B cell (primary cell): ENCODE results near the gene IMMP2L. TPM values are rescaled to one million over a fixed set of nuclear protein-coding genes. Genes with fewer than 3 reads are reported as not detected.

Experiments
- ATAC-seq: fragments of 200-7000 bp; cut with Tn5 transposase; one replicate; pipeline ENCODE4 v1.10.0; 2021; ENCODE audit warnings: low read depth, mild to moderate bottlenecking, moderate number of reproducible peaks, moderate library complexity
- CTCF ChIA-PET: fragments of 350-600 bp; sonication (Branson Sonifier 250); formaldehyde crosslinking; loops from one replicate; lab custom pipeline; 2021; ENCODE audit warnings: antibody characterized with exemption, inconsistent platforms; lab: Charles Lee
- POLR2A ChIA-PET: fragments of 350-600 bp; sonication (Branson Sonifier 250); formaldehyde crosslinking; loops from one replicate; lab custom pipeline; 2021; ENCODE audit warnings: antibody characterized with exemption; lab: Charles Lee
- DNase-seq: peaks from one replicate; pipeline ENCODE4 v3.0.0; 2013
- H2AFZ ChIP-seq: 2 replicates; pipeline ENCODE4 v1.6.1; 2012; ENCODE audit warnings: mild to moderate bottlenecking, low read depth, low read length; ENCODE audit not compliant: insufficient read depth, poor library complexity, severe bottlenecking
- H3K27ac ChIP-seq, 2 donors: 1 replicate in 1 of 2; 2 replicates in 1 of 2; pipeline ENCODE4 v1.5.1; 2012 to 2013; ENCODE audit warnings: low read length in 2 of 2, mild to moderate bottlenecking in 2 of 2, moderate library complexity in 1 of 2
- H3K27me3 ChIP-seq, 4 experiments: fragments of 200-600 bp in 1 of 4; sonication (generic) in 1 of 4; replicated peaks in 1 of 4; 1 replicate in 2 of 4; 2 replicates in 2 of 4; pipeline versions ENCODE4 v1.6.1 to v1.7.0; 2013 to 2016; ENCODE audit warnings: low read length in 3 of 4, mild to moderate bottlenecking in 2 of 4, mixed read lengths in 1 of 4, moderate library complexity in 1 of 4; ENCODE audit not compliant: insufficient read depth in 4 of 4, control insufficient read depth in 3 of 4; ENCODE audit errors: control extremely low read depth in 1 of 4
- H3K36me3 ChIP-seq, 2 experiments: replicated peaks in 1 of 2; 1 replicate in 1 of 2; 2 replicates in 1 of 2; pipeline versions ENCODE4 v1.6.1 to v1.7.1; 2013; ENCODE audit warnings: low read length in 1 of 2; ENCODE audit not compliant: insufficient read depth in 2 of 2, control insufficient read depth in 1 of 2; ENCODE audit errors: control extremely low read depth in 1 of 2, extremely low read depth in 1 of 2
- H3K4me1 ChIP-seq, 2 donors: fragments of 200-600 bp in 1 of 2; sonication (generic) in 1 of 2; 1 replicate in 1 of 2; 2 replicates in 1 of 2; pipeline versions ENCODE4 v1.5.1 to v1.6.1; 2013 to 2017; ENCODE audit warnings: low read length in 2 of 2; ENCODE audit not compliant: control insufficient read depth in 2 of 2, insufficient read depth in 2 of 2
- H3K4me2 ChIP-seq: replicated peaks from 2 replicates; pipeline ENCODE3; 2012; ENCODE audit warnings: mild to moderate bottlenecking, low read depth, low read length; ENCODE audit not compliant: poor library complexity, severe bottlenecking
- H3K4me3 ChIP-seq, 5 experiments: fragments of 200-600 bp in 1 of 5; sonication (generic) in 1 of 5; 1 replicate in 3 of 5; 2 replicates in 2 of 5; pipeline versions ENCODE4 v1.5.1 to v1.7.0; 2011 to 2016; ENCODE audit warnings: low read length in 4 of 5, mild to moderate bottlenecking in 4 of 5, low read depth in 2 of 5, control low read depth in 1 of 5, moderate library complexity in 1 of 5; ENCODE audit not compliant: insufficient read depth in 1 of 5; ENCODE audit errors: control extremely low read depth in 1 of 5, extremely low read depth in 1 of 5
- H3K79me2 ChIP-seq: fragments of 200-600 bp; sonication (generic); one replicate; pipeline ENCODE4 v1.6.0; 2016; ENCODE audit warnings: low read length; ENCODE audit not compliant: control insufficient read depth, insufficient read depth
- H3K9ac ChIP-seq: fragments of 200-600 bp; sonication (generic); 2 replicates; pipeline ENCODE4 v1.6.1; 2017; ENCODE audit warnings: mild to moderate bottlenecking, low read length, moderate library complexity
- H3K9me3 ChIP-seq, 3 donors: one replicate each; pipeline versions ENCODE4 v1.6.1 to v1.7.1; 2013; ENCODE audit warnings: low read length in 2 of 3; ENCODE audit not compliant: control insufficient read depth in 2 of 3, insufficient read depth in 1 of 3; ENCODE audit errors: control extremely low read depth in 1 of 3
- H4K20me1 ChIP-seq: 2 replicates; pipeline ENCODE4 v1.6.0; 2012; ENCODE audit warnings: mild to moderate bottlenecking, low read length; ENCODE audit not compliant: insufficient read depth, control insufficient read depth, poor library complexity, severe bottlenecking
- H3K27ac Mint-ChIP-seq: one replicate; pipeline ENCODE4 v1.8.0; 2021; ENCODE audit warnings: mixed read lengths
- H3K27me3 Mint-ChIP-seq: one replicate; pipeline ENCODE4 v1.8.0; 2021; ENCODE audit warnings: mixed read lengths
- H3K4me1 Mint-ChIP-seq: one replicate; pipeline ENCODE4 v1.8.0; 2021; ENCODE audit warnings: mixed read lengths
- H3K4me3 Mint-ChIP-seq: one replicate; pipeline ENCODE4 v1.8.0; 2021; ENCODE audit warnings: mixed read lengths
- H3K9me3 Mint-ChIP-seq: one replicate; pipeline ENCODE4 v1.8.0; 2022; ENCODE audit warnings: mixed read lengths; ENCODE audit not compliant: insufficient read depth
- CTCF ChIP-seq: fragments of 200-600 bp; IDR thresholded peaks from one replicate; pipeline ENCODE4 v1.8.0; 2022; ENCODE audit warnings: antibody characterized with exemption, mild to moderate bottlenecking
- EZH2 ChIP-seq: IDR thresholded peaks from 2 replicates; pipeline ENCODE4 v1.6.1; 2012; ENCODE audit warnings: borderline replicate concordance, low read depth, mild to moderate bottlenecking, moderate library complexity, low read length; ENCODE audit not compliant: insufficient read depth, poor library complexity, severe bottlenecking
- WGBS: methylation state at CpG from one replicate; pipeline ENCODE4 v1.1.5; 2013; ENCODE audit warnings: missing lambda C conversion rate; ENCODE audit not compliant: insufficient coverage; 5-methylcytosine and 5-hydroxymethylcytosine counted together
- intact Hi-C: fragments of 100-400 bp; cut with micrococcal nuclease; formaldehyde crosslinking; loops from one replicate; pipeline ENCODE4 v1.10.0; 2022
- polyA plus RNA-seq: library from polyadenylated mRNA; depleted of rRNA; stranded (reverse); fragments of >200 nt; gene quantifications from 2 replicates; pipeline ENCODE4 v1.2.3, GENCODE V29; 2012
- total RNA-seq, 2 donors: library from RNA; stranded (reverse); fragments of 120-200 nt in 1 of 2; gene quantifications; 1 replicate in 1 of 2; 2 replicates in 1 of 2; pipeline versions ENCODE4 v1.2.3 to v1.2.4, GENCODE V29; 2013 to 2022

The IMMP2L gene
- total and polyA plus RNA-seq, 2 donors (not counting 1 experiment from before 2014, with no cell fraction given) = 3.8 to 34.2 TPM

GRCh38 chr7:111077001-111077400 lies 485.3 kb downstream of the IMMP2L start:
- H3K4me2 ChIP-seq = no peak overlapping the region
- intact Hi-C loops = no loop called here
- H3K79me2 ChIP-seq = no peaks in the 10 kb centered on the region
- Mint-ChIP-seq H3K27me3 (no peaks in the 10 kb centered on the region), H3K27ac (no peak overlapping the region), H3K4me3 (no peak overlapping the region), H3K4me1 (peaks cover 10% of the 10 kb centered on the region), H3K9me3 (no peaks in the 10 kb centered on the region)
- H3K27me3 ChIP-seq = no peaks in the 10 kb centered on the region
- H3K4me3 ChIP-seq = no peak overlapping the region
- ATAC-seq = no peak
- POLR2A ChIA-PET = no interaction called here
- no CpG with 5 or more reads among the region's 2 CpGs for WGBS
- H3K4me1 ChIP-seq = peaks cover 0 to 4% of the 10 kb centered on the region in 2 donors
- no peak for DNase-seq
- H3K9me3 ChIP-seq = no peaks in the 10 kb centered on the region
- TF ChIP-seq CTCF = no peak
- no peak for TF ChIP-seq EZH2
- H3K36me3 ChIP-seq = no peaks in the 10 kb centered on the region
- CTCF ChIA-PET = no interaction called here
- no peaks in the 10 kb centered on the region for H4K20me1 ChIP-seq
- H3K27ac ChIP-seq = no peak overlapping the region
- no peak overlapping the region for H2AFZ ChIP-seq
- no peak overlapping the region for H3K9ac ChIP-seq

- no peak overlapping the region for H3K4me2 ChIP-seq
- intact Hi-C loops = no loop called here
- H3K4me3 Mint-ChIP-seq = no peak overlapping the region
- H3K27me3 Mint-ChIP-seq = no peaks in the 10 kb centered on the region
- CTCF ChIA-PET = no interaction called here
- H3K27ac Mint-ChIP-seq = no peak overlapping the region
- no peak for DNase-seq
- no peaks in the 10 kb centered on the region for H3K9me3 ChIP-seq
- peaks cover 5% of the 10 kb centered on the region for H3K4me1 Mint-ChIP-seq
- H3K9me3 Mint-ChIP-seq = no peaks in the 10 kb centered on the region
- no peaks in the 10 kb centered on the region for H3K4me1 ChIP-seq
- POLR2A ChIA-PET = no interaction called here
- no peaks in the 10 kb centered on the region for H3K27me3 ChIP-seq
- H3K9ac ChIP-seq = no peak overlapping the region
- H3K79me2 ChIP-seq = no peaks in the 10 kb centered on the region
- no peak for ATAC-seq
- no peak overlapping the region for H3K4me3 ChIP-seq
- no peak overlapping the region for H3K27ac ChIP-seq
- TF ChIP-seq CTCF (no peak), EZH2 (no peak)
- H4K20me1 ChIP-seq = no peaks in the 10 kb centered on the region
- H3K36me3 ChIP-seq = no peaks in the 10 kb centered on the region
- no peak overlapping the region for H2AFZ ChIP-seq
These were observed 486.1 kb downstream of the IMMP2L start for GRCh38 chr7:111076205-111076604.
